H1 (cell line): ENCODE results near the gene ADAM12. TPM values are rescaled to one million over a fixed set of nuclear protein-coding genes. Genes with fewer than 3 reads are reported as not detected.

Experiments
- CTCF ChIA-PET: fragments of 300-600 bp; sonication (Branson Sonifier 250); formaldehyde crosslinking; loops from one replicate; lab custom pipeline; 2021; ENCODE audit not compliant: partially characterized antibody; lab: Charles Lee
- POLR2A ChIA-PET: fragments of 300-600 bp; sonication (Branson Sonifier 250); formaldehyde crosslinking; loops from one replicate; lab custom pipeline; 2021; ENCODE audit warnings: inconsistent platforms; ENCODE audit not compliant: partially characterized antibody; lab: Charles Lee
- DNase-seq, 2 experiments: peaks; one replicate each; pipeline versions ENCODE4 v3.0.0 to v3.0.0-alpha.2; 2010 to 2022; ENCODE audit warnings: low spot score in 2 of 2, low read depth in 1 of 2, mixed read lengths in 1 of 2
- FAIRE-seq: peaks from 2 replicates; lab custom pipeline; 2011; peaks lifted over from hg19 to GRCh38; lab: Jason Lieb, UNC
- H2AFZ ChIP-seq: 2 replicates; pipeline ENCODE4 v1.8.1; 2012; ENCODE audit warnings: low read length, inconsistent platforms
- H2AK5ac ChIP-seq: 2 replicates; pipeline ENCODE4 v1.6.1; 2013; ENCODE audit warnings: low read depth, low read length
- H2BK120ac ChIP-seq: replicated peaks from 2 replicates; pipeline ENCODE3; 2013; ENCODE audit warnings: low read depth, low read length, inconsistent platforms
- H2BK12ac ChIP-seq: 2 replicates; pipeline ENCODE4 v1.6.1; 2013; ENCODE audit warnings: low read depth, low read length
- H2BK15ac ChIP-seq: 2 replicates; pipeline ENCODE4 v1.6.1; 2013; ENCODE audit warnings: low read length
- H2BK20ac ChIP-seq: 2 replicates; pipeline ENCODE4 v1.6.1; 2013; ENCODE audit warnings: low read length
- H2BK5ac ChIP-seq: 2 replicates; pipeline ENCODE4 v1.6.1; 2013; ENCODE audit warnings: low read depth, low read length
- H3K14ac ChIP-seq: 2 replicates; pipeline ENCODE4 v1.6.1; 2013; ENCODE audit warnings: inconsistent platforms; ENCODE audit not compliant: insufficient read length
- H3K18ac ChIP-seq: 2 replicates; pipeline ENCODE4 v1.6.1; 2013; ENCODE audit warnings: low read length; ENCODE audit errors: extremely low read depth
- H3K23ac ChIP-seq: 2 replicates; pipeline ENCODE4 v1.6.1; 2013; ENCODE audit warnings: inconsistent platforms; ENCODE audit not compliant: insufficient read length
- H3K23me2 ChIP-seq: 2 replicates; pipeline ENCODE4 v1.6.1; 2013; ENCODE audit warnings: low read depth, low read length
- H3K27ac ChIP-seq: 2 replicates; pipeline ENCODE4 v1.6.1; 2011; ENCODE audit warnings: low read depth, low read length, inconsistent platforms
- H3K27me3 ChIP-seq, 4 experiments: replicated peaks in 1 of 4; 1 replicate in 1 of 4; 2 replicates in 3 of 4; pipeline versions ENCODE4 v1.6.1 to v1.8.1; 2011 to 2013; ENCODE audit warnings: low read length in 3 of 4, mild to moderate bottlenecking in 3 of 4, inconsistent platforms in 2 of 4, mixed read lengths in 2 of 4, moderate library complexity in 1 of 4; ENCODE audit not compliant: control insufficient read depth in 3 of 4, insufficient read depth in 3 of 4; ENCODE audit errors: extremely low read depth in 1 of 4
- H3K36me3 ChIP-seq, 4 experiments: 2 replicates each; pipeline versions ENCODE4 v1.6.1 to v1.8.1; 2011 to 2013; ENCODE audit warnings: mild to moderate bottlenecking in 4 of 4, low read length in 3 of 4, moderate library complexity in 2 of 4, control low read depth in 1 of 4, inconsistent platforms in 1 of 4; ENCODE audit not compliant: insufficient read depth in 4 of 4, control insufficient read depth in 2 of 4
- H3K4ac ChIP-seq: replicated peaks from 2 replicates; pipeline ENCODE3; 2013; ENCODE audit warnings: low read length, low read depth, mixed read lengths, inconsistent platforms; ENCODE audit not compliant: insufficient read length
- H3K4me1 ChIP-seq, 4 experiments: replicated peaks in 1 of 4; 1 replicate in 1 of 4; 2 replicates in 3 of 4; pipeline versions ENCODE4 v1.6.1 to v1.8.1; 2011 to 2013; ENCODE audit warnings: low read length in 3 of 4, inconsistent platforms in 2 of 4, mixed read lengths in 1 of 4; ENCODE audit not compliant: insufficient read depth in 4 of 4, control insufficient read depth in 3 of 4
- H3K4me2 ChIP-seq, 2 experiments: 2 replicates each; pipeline versions ENCODE4 v1.6.1 to v1.8.1; 2011 to 2013; ENCODE audit warnings: low read depth in 2 of 2, low read length in 2 of 2, control low read depth in 1 of 2, inconsistent platforms in 1 of 2, mild to moderate bottlenecking in 1 of 2; ENCODE audit not compliant: insufficient read depth in 1 of 2
- H3K4me3 ChIP-seq, 4 experiments: fragments of 200-600, 300-600 bp in 1 of 4; sonication (generic), shearing (Covaris generic), sonication (Bioruptor Twin) in 1 of 4; 2 replicates each; pipeline versions ENCODE4 v1.5.1 to v1.8.1; 2011 to 2016; ENCODE audit warnings: low read length in 4 of 4, low read depth in 3 of 4, control low read depth in 2 of 4, inconsistent platforms in 2 of 4, mild to moderate bottlenecking in 2 of 4, mixed read lengths in 1 of 4, moderate library complexity in 1 of 4; ENCODE audit not compliant: insufficient read depth in 2 of 4; ENCODE audit errors: extremely low read depth in 1 of 4
- H3K56ac ChIP-seq: replicated peaks from 2 replicates; pipeline ENCODE3; 2013; ENCODE audit warnings: low read depth, mild to moderate bottlenecking, mixed read lengths, low read length, inconsistent platforms; ENCODE audit not compliant: insufficient read length
- H3K79me1 ChIP-seq: 2 replicates; pipeline ENCODE4 v1.6.1; 2013; ENCODE audit warnings: low read depth, low read length, control low read depth
- H3K79me2 ChIP-seq, 2 experiments: 2 replicates each; pipeline versions ENCODE4 v1.6.1 to v1.8.1; 2012 to 2013; ENCODE audit warnings: low read length in 2 of 2, mild to moderate bottlenecking in 2 of 2, inconsistent platforms in 1 of 2; ENCODE audit not compliant: insufficient read depth in 2 of 2, control insufficient read depth in 1 of 2
- H3K9ac ChIP-seq, 4 experiments: replicated peaks in 1 of 4; 1 replicate in 1 of 4; 2 replicates in 3 of 4; pipeline versions ENCODE4 v1.6.1 to v1.8.1; 2011 to 2013; ENCODE audit warnings: low read depth in 3 of 4, low read length in 3 of 4, control low read depth in 2 of 4, mild to moderate bottlenecking in 2 of 4, moderate library complexity in 2 of 4, inconsistent platforms in 1 of 4; ENCODE audit errors: extremely low read depth in 1 of 4
- H3K9me3 ChIP-seq, 2 experiments: 2 replicates each; pipeline versions ENCODE4 v1.6.1 to v1.8.1; 2012 to 2013; ENCODE audit warnings: mild to moderate bottlenecking in 2 of 2, moderate library complexity in 2 of 2, control low read depth in 1 of 2, inconsistent platforms in 1 of 2, low read depth in 1 of 2, low read length in 1 of 2, mixed read lengths in 1 of 2; ENCODE audit not compliant: insufficient read depth in 2 of 2
- H4K20me1 ChIP-seq, 2 experiments: replicated peaks in 1 of 2; 2 replicates each; pipeline versions ENCODE3 to v1.8.1; 2011 to 2013; ENCODE audit warnings: inconsistent platforms in 2 of 2, low read length in 2 of 2, mild to moderate bottlenecking in 1 of 2; ENCODE audit not compliant: insufficient read depth in 2 of 2, control insufficient read depth in 1 of 2
- H4K5ac ChIP-seq: 2 replicates; pipeline ENCODE4 v1.6.1; 2013; ENCODE audit warnings: low read length, low read depth, mixed read lengths, inconsistent platforms; ENCODE audit not compliant: insufficient read length
- H4K8ac ChIP-seq: 2 replicates; pipeline ENCODE4 v1.8.0; 2013; ENCODE audit warnings: mild to moderate bottlenecking, moderate library complexity, low read length, inconsistent platforms; ENCODE audit not compliant: insufficient read depth; ENCODE audit errors: extremely low read depth
- H4K91ac ChIP-seq: replicated peaks from 2 replicates; pipeline ENCODE3; 2013; ENCODE audit warnings: low read length, mixed read lengths, inconsistent platforms; ENCODE audit not compliant: insufficient read length
- BRCA1 ChIP-seq: IDR thresholded peaks from 2 replicates; pipeline ENCODE4 v1.6.1; 2012; ENCODE audit warnings: low read depth, low read length, improper control_type of control experiment
- CEBPB ChIP-seq: IDR thresholded peaks from 2 replicates; pipeline ENCODE4 v1.6.1; 2012; ENCODE audit warnings: low read depth, low read length
- CHD2 ChIP-seq: IDR thresholded peaks from 2 replicates; pipeline ENCODE4 v1.6.1; 2012; ENCODE audit warnings: low read length, improper control_type of control experiment
- EP300 ChIP-seq, 2 experiments: IDR thresholded peaks; 1 replicate in 1 of 2; 2 replicates in 1 of 2; pipeline ENCODE4 v1.6.1; 2011 to 2012; ENCODE audit warnings: low read depth in 2 of 2, low read length in 2 of 2, mild to moderate bottlenecking in 2 of 2, borderline replicate concordance in 1 of 2, inconsistent platforms in 1 of 2, moderate library complexity in 1 of 2
- HDAC6 ChIP-seq: IDR thresholded peaks from one replicate; pipeline ENCODE4 v1.7.1; 2012; ENCODE audit warnings: low read depth, mild to moderate bottlenecking, inconsistent platforms, low read length, moderate library complexity
- POU5F1 ChIP-seq: IDR thresholded peaks from 2 replicates; pipeline ENCODE4 v1.6.1; 2011; ENCODE audit warnings: low read depth, mild to moderate bottlenecking, low read length, moderate library complexity
- RXRA ChIP-seq: IDR thresholded peaks from 2 replicates; pipeline ENCODE4 v1.6.1; 2011; ENCODE audit warnings: low read depth, mild to moderate bottlenecking, low read length, moderate library complexity; ENCODE audit not compliant: insufficient read depth
- SIX5 ChIP-seq: IDR thresholded peaks from 2 replicates; pipeline ENCODE4 v1.6.1; 2011; ENCODE audit warnings: mild to moderate bottlenecking, low read depth, low read length
- WGBS, 2 experiments: shearing (Covaris generic) in 1 of 2; methylation state at CpG; one replicate each; pipeline versions ENCODE4 v1.1.6 to v1.1.7; 2013 to 2015; ENCODE audit warnings: low lambda C conversion rate in 2 of 2, mixed read lengths in 2 of 2, inconsistent platforms in 1 of 2, low coverage in 1 of 2, missing lambda C conversion rate in 1 of 2; ENCODE audit not compliant: insufficient replicate concordance in 2 of 2, insufficient coverage in 1 of 2, insufficient read length in 1 of 2; ENCODE audit errors: extremely low coverage in 1 of 2, missing lambda C conversion rate in 1 of 2; 5-methylcytosine and 5-hydroxymethylcytosine counted together
- polyA plus RNA-seq, 7 experiments: library from polyadenylated mRNA; depleted of rRNA in 3 of 7; stranded (reverse) in 5 of 7; unstranded in 2 of 7; fragments of >200 nt in 5 of 7; fragments of 200-250 nt in 2 of 7; gene quantifications; 1 replicate in 5 of 7; 2 replicates in 1 of 7; 4 replicates in 1 of 7; pipeline versions ENCODE4 v1.2.1 to v1.2.3, GENCODE V29; 2011 to 2013; ENCODE audit warnings: missing spikeins in 2 of 7, mixed read lengths in 2 of 7
- total RNA-seq: library from RNA; stranded (reverse); fragmentation: NEBNext Ultra II Directional; extraction: Animal tissue kit (Norgen Biotek cat#: 25700); gene quantifications from 2 replicates; pipeline ENCODE4 v1.2.1, GENCODE V29; 2021

Gene ADAM12
- total and polyA plus RNA-seq, 2 of the 8 experiments (the other 6 are each of a cell fraction or from before 2014, with no cell fraction given) = 0.07 to 0.17 TPM

- TF ChIP-seq CEBPB = no peak
- TF ChIP-seq CHD2 = no peak
- no peak for TF ChIP-seq RXRA
- no peak for TF ChIP-seq EP300 (IDR thresholded peaks at IDR 0.05; ENCODE audit: borderline replicate concordance in 1 of 2, low read depth in 2 of 2, low read length in 2 of 2)
- TF ChIP-seq BRCA1 = no peak
- TF ChIP-seq SIX5 = no peak
- no peak for TF ChIP-seq POU5F1
- no peak for TF ChIP-seq HDAC6
- H3K4me1 ChIP-seq = no peaks in the 10 kb centered on the region
- no peak overlapping the region for H3K4me2 ChIP-seq
- no peaks in the 10 kb centered on the region for H3K79me2 ChIP-seq
- H2AFZ ChIP-seq = no peak overlapping the region
- H3K56ac ChIP-seq = no peak overlapping the region
- no peaks in the 10 kb centered on the region for H3K23me2 ChIP-seq
- no peak for DNase-seq
- no peaks in the 10 kb centered on the region for H3K36me3 ChIP-seq
- H3K14ac ChIP-seq = no peak overlapping the region
- no peak overlapping the region for H2BK5ac ChIP-seq
- no peak overlapping the region for H2BK12ac ChIP-seq
- H2BK20ac ChIP-seq = no peak overlapping the region
- no peak overlapping the region for H3K18ac ChIP-seq
- no peak overlapping the region for H3K23ac ChIP-seq
- 86% methylated on average over 7 of the region's 7 CpGs; no CpG with 5 or more reads in 1 of the 2 experiments for WGBS, 2 experiments
- H3K27ac ChIP-seq = no peak overlapping the region
- H3K27me3 ChIP-seq = no peaks in the 10 kb centered on the region
- no peak overlapping the region for H4K91ac ChIP-seq
- H4K8ac ChIP-seq = no peak overlapping the region
- H2BK120ac ChIP-seq = no peak overlapping the region
- no peak overlapping the region for H4K5ac ChIP-seq
- POLR2A ChIA-PET = no interaction called here
- no peak overlapping the region for H2AK5ac ChIP-seq
- no peak overlapping the region for H3K4ac ChIP-seq
- no peak overlapping the region for H3K4me3 ChIP-seq
- H3K9me3 ChIP-seq = no peaks in the 10 kb centered on the region
- H3K9ac ChIP-seq = no peak overlapping the region
- FAIRE-seq = no peak
- H2BK15ac ChIP-seq = no peak overlapping the region
- CTCF ChIA-PET = interaction anchor here (0.6 kb wide), 2 partner anchors 280 to 318 kb away, joined by 3 to 5 read pairs; no protein-coding TSS in a partner anchor
- no peaks in the 10 kb centered on the region for H4K20me1 ChIP-seq
- no peaks in the 10 kb centered on the region for H3K79me1 ChIP-seq
Measured at GRCh38 chr10:126432507-126432906, 44.2 kb upstream of the ADAM12 start.
